ENCODE results near the gene ZMYND11.

GRCh38 chr10:135132-135600 is at the start of gene ZMYND11:
- TF ChIP-seq CTCF (IDR thresholded peaks at IDR 0.05; ENCODE audit: poor library complexity) (no peak), EZH2 (IDR thresholded peaks at IDR 0.05; ENCODE audit: borderline replicate concordance) (no peak), EZH2phosphoT487 (IDR thresholded peaks at IDR 0.05; ENCODE audit: low read depth, severe bottlenecking, unreplicated experiment) (no peak)

All from hepatocyte (in vitro differentiated cells).